Hepatocyte (in vitro differentiated cells): Measurements from ENCODE around the gene BIRC5. TPM values are rescaled to one million over a fixed set of nuclear protein-coding genes. Genes with fewer than 3 reads are reported as not detected.
"Not testable (repeated sequence)": the region's sequence is repeated elsewhere in the genome, so short reads cannot be mapped to it uniquely, and the experiment has no call there.

Experiments
- DNase-seq: peaks from one replicate; pipeline ENCODE4 v3.0.0-alpha.2; 2016; ENCODE audit warnings: low spot score
- H2AFZ ChIP-seq: fragments of 200-600 bp; sonication (generic); 2 replicates; pipeline ENCODE4 v1.6.0; 2016; ENCODE audit warnings: antibody characterized with exemption, mild to moderate bottlenecking
- H3K27ac ChIP-seq: fragments of 200-600 bp; sonication (generic); 2 replicates; pipeline ENCODE4 v1.5.1; 2016; ENCODE audit warnings: mild to moderate bottlenecking
- H3K27me3 ChIP-seq: fragments of 200-600 bp; sonication (generic); 2 replicates; pipeline ENCODE4 v1.6.1; 2016
- H3K36me3 ChIP-seq: fragments of 200-600 bp; sonication (generic); replicated peaks from 2 replicates; pipeline ENCODE4 v1.5.1; 2016; ENCODE audit warnings: low read depth; ENCODE audit not compliant: insufficient read depth
- H3K4me1 ChIP-seq: fragments of 200-600 bp; sonication (generic); 2 replicates; pipeline ENCODE4 v1.5.1; 2016; ENCODE audit warnings: mild to moderate bottlenecking, moderate library complexity; ENCODE audit not compliant: insufficient read depth
- H3K4me2 ChIP-seq: fragments of 200-600 bp; sonication (generic); 2 replicates; pipeline ENCODE4 v1.6.0; 2016
- H3K4me3 ChIP-seq: fragments of 200-600 bp; sonication (generic); 2 replicates; pipeline ENCODE4 v1.5.1; 2016; ENCODE audit warnings: mild to moderate bottlenecking
- H3K79me2 ChIP-seq: fragments of 200-600 bp; sonication (generic); 2 replicates; pipeline ENCODE4 v1.6.0; 2017; ENCODE audit warnings: mild to moderate bottlenecking
- H3K9me2 ChIP-seq: fragments of 200-600 bp; sonication (generic); replicated peaks from 2 replicates; pipeline ENCODE4 v1.6.0; 2017; ENCODE audit warnings: mild to moderate bottlenecking; ENCODE audit not compliant: insufficient read depth
- H3K9me3 ChIP-seq: fragments of 200-600 bp; sonication (generic); 2 replicates; pipeline ENCODE4 v1.5.1; 2016; ENCODE audit warnings: low read depth, mild to moderate bottlenecking
- H4K20me1 ChIP-seq: fragments of 200-600 bp; sonication (generic); 2 replicates; pipeline ENCODE4 v1.6.0; 2016; ENCODE audit warnings: mild to moderate bottlenecking; ENCODE audit not compliant: insufficient read depth, poor library complexity, severe bottlenecking
- EZH2 ChIP-seq: fragments of 200-600 bp; sonication (generic); IDR thresholded peaks from 2 replicates; pipeline ENCODE4 v1.6.1; 2016; ENCODE audit warnings: antibody characterized with exemption, mild to moderate bottlenecking, borderline replicate concordance
- EZH2phosphoT487 ChIP-seq: fragments of 200-600 bp; sonication (generic); IDR thresholded peaks from one replicate; pipeline ENCODE4 v1.6.1; 2018; ENCODE audit warnings: antibody characterized with exemption, mild to moderate bottlenecking, low read depth, moderate library complexity; ENCODE audit not compliant: unreplicated experiment, severe bottlenecking
- WGBS: methylation state at CpG from one replicate; pipeline ENCODE4 v1.1.6; 2016; ENCODE audit warnings: low lambda C conversion rate; ENCODE audit errors: missing lambda C conversion rate; 5-methylcytosine and 5-hydroxymethylcytosine counted together
- polyA plus RNA-seq: library from polyadenylated mRNA; unstranded; fragments of >200 nt; fragmentation: Nextera tagmentation; extraction: Ambion mirVana; gene quantifications from 2 replicates; pipeline ENCODE4 v1.2.1, GENCODE V29; 2016
- total RNA-seq: library from RNA; depleted of rRNA; stranded (reverse); fragments of >200 nt; gene quantifications from 2 replicates; pipeline ENCODE4 v1.2.3, GENCODE V29; 2014
- TF ChIP-seq, protein P1 (sequence below): fragments of 200-600 bp; sonication (generic); IDR thresholded peaks from 2 replicates; pipeline ENCODE4 v1.5.1; 2016; ENCODE audit warnings: antibody characterized with exemption, mild to moderate bottlenecking; ENCODE audit not compliant: poor library complexity

Gene BIRC5
- total and polyA plus RNA-seq, 2 experiments from 2014 or later, result 12.4 to 14.6 TPM

DNA sequence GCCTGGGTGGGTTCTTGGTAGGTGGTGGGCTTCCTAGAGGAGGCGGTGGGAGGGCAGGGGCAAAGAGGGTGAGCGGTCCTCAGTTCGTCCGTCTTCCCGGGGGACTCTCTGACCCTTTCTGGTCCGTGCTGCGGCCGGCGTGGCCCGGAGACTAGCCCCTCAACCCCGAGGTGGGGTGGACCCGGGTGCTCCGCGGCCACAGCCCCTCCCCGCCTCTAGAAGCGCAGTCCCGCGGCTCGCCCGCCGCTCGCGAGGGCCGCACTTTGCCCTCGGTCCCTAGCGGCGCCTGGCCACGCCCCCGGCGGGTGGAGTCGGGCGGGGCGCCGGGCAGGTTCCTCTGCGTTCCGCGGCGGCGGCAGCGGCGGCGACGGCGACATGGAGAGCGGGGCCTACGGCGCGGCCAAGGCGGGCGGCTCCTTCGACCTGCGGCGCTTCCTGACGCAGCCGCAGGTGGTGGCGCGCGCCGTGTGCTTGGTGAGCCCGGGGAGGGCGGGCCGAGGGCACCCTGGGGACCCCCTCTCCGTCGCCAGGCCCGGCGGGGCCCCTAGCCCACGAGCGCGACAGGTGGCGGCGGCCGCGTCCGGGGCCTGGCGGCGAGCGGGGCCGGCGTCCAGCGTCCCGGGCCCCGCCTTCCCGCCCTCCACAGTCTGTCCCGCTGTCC is 45.7 kb upstream of the BIRC5 start, which contains the start of gene SYNGR2:
TSS of gene SYNGR2 (plus strand) at position 340 of the 661 bp plus-strand sequence. CDS start at position 376, 36 bp downstream.
- TF ChIP-seq EZH2phosphoT487, result no peak
- no peak for TF ChIP-seq EZH2
- TF ChIP-seq, protein P1, sequence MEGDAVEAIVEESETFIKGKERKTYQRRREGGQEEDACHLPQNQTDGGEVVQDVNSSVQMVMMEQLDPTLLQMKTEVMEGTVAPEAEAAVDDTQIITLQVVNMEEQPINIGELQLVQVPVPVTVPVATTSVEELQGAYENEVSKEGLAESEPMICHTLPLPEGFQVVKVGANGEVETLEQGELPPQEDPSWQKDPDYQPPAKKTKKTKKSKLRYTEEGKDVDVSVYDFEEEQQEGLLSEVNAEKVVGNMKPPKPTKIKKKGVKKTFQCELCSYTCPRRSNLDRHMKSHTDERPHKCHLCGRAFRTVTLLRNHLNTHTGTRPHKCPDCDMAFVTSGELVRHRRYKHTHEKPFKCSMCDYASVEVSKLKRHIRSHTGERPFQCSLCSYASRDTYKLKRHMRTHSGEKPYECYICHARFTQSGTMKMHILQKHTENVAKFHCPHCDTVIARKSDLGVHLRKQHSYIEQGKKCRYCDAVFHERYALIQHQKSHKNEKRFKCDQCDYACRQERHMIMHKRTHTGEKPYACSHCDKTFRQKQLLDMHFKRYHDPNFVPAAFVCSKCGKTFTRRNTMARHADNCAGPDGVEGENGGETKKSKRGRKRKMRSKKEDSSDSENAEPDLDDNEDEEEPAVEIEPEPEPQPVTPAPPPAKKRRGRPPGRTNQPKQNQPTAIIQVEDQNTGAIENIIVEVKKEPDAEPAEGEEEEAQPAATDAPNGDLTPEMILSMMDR, result no peak
- no peaks in the 10 kb centered on the region for H3K9me2 ChIP-seq
- peak within 1 kb of the TSS; percentile 75 for H3K4me3 ChIP-seq
- peak within 1 kb of the TSS; percentile 76 for H3K27ac ChIP-seq
- no peaks in the 10 kb centered on the region for H3K9me3 ChIP-seq
- 0% methylated on average over 35 of the region's 84 CpGs for WGBS
- DNase-seq, result peak; percentile 94
- peaks cover 16% of the 10 kb centered on the region for H3K79me2 ChIP-seq
- no peaks in the 10 kb centered on the region for H3K36me3 ChIP-seq
- peak within 1 kb of the TSS; percentile 77 for H3K4me2 ChIP-seq
- peaks cover 18% of the 10 kb centered on the region for H3K4me1 ChIP-seq
- H4K20me1 ChIP-seq, result no peaks in the 10 kb centered on the region
- peak within 1 kb of the TSS; percentile 37 for H2AFZ ChIP-seq
- H3K27me3 ChIP-seq, result no peaks in the 10 kb centered on the region

DNA sequence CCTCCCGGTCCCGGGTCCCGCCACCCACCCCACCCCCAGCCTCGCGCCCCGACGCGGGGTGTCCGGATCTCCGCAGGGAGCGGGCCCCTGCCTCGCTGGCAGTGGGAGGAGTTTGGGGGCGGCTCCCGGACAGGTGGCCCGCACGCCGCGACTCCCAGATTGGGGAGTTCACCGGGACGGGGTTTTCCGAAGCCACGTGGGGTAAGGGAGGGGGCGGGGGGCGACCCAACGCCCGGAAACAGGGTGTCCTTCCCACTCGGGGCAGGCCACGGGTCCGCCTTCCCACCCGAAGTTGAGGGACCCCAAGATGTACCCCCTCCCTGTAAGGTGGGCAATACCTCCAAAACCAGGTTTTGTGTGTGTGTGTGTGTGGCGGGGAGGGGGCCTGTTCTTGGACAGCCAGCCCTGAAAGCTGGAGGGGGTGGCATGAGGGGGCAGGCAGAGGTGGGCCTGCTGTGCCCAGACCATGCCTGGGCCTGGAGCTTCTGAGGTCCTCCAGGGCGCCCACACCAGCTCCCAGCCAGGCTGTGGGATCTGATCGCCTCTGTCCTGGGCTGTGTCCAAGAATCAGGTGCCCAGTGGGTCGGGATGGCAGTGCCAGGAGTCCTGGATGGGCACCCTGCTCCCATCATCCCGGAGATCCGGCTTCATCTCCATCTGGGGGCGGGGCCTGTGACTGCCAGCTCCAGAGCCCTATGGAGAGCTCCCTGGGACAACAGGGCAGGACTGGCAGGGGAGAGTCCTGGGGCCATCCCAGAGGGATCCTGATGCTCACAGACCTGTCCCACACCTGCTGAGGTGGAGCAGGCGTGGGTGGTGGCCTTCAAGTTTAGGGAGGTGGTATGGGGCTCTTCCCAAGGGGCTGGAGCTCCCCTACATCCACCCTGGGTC is 44.9 kb upstream of the BIRC5 start:
- 7% methylated on average over 22 of the region's 38 CpGs for WGBS
- Histone ChIP-seq H3K9me2 (no peaks in the 10 kb centered on the region), H3K36me3 (no peaks in the 10 kb centered on the region), H3K9me3 (no peaks in the 10 kb centered on the region), H3K27ac (peak overlapping the region; percentile 76), H3K4me1 (peaks cover 20% of the 10 kb centered on the region), H3K4me2 (peak overlapping the region; percentile 77), H3K79me2 (peaks cover 16% of the 10 kb centered on the region), H4K20me1 (no peaks in the 10 kb centered on the region), H3K27me3 (no peaks in the 10 kb centered on the region), H2AFZ (peak overlapping the region; percentile 37), H3K4me3 (peak overlapping the region; percentile 75)
- TF ChIP-seq, protein P1, result no peak
- peak; percentile 79 for DNase-seq

DNA sequence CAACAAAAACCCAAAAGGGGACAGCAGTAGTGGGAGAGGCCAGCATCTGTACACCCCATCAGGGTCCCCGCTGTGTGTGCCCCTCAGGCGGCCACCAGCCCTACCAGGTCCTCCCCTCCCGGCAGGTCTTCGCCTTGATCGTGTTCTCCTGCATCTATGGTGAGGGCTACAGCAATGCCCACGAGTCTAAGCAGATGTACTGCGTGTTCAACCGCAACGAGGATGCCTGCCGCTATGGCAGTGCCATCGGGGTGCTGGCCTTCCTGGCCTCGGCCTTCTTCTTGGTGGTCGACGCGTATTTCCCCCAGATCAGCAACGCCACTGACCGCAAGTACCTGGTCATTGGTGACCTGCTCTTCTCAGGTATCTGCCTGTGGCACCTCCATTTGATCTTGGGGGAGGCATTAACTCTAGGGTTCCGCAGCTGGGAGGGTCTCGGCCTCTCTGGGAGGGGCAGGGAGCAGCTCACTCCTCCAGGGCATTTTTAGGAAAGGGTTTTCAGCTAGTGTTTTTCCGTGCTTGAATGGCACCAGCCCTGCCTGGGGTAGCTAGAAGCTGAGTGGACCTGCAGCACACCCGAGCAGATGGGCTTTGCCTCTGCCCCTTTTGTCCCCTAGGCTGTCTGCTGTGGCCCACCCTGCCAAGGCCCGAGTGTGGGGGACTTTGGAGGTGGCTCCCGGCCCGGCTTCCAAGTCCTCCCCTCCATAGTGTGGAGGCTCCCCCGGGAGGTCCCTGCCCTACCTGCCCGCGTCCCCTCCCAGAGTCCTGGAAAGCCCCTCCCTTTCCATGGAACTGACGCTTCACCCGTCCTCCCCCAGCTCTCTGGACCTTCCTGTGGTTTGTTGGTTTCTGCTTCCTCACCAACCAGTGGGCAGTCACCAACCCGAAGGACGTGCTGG is 43.1 kb upstream of the BIRC5 start:
- no peaks in the 10 kb centered on the region for H3K36me3 ChIP-seq
- H3K79me2 ChIP-seq, result peaks cover 16% of the 10 kb centered on the region
- H4K20me1 ChIP-seq, result no peaks in the 10 kb centered on the region
- H3K9me2 ChIP-seq, result no peaks in the 10 kb centered on the region
- H2AFZ ChIP-seq, result no peak overlapping the region
- no peak for DNase-seq
- 90% methylated on average over 31 of the region's 31 CpGs for WGBS
- H3K27ac ChIP-seq, result no peak overlapping the region
- TF ChIP-seq, protein P1, result no peak
- TF ChIP-seq EZH2, result no peak
- no peak for TF ChIP-seq EZH2phosphoT487
- no peaks in the 10 kb centered on the region for H3K9me3 ChIP-seq
- H3K4me2 ChIP-seq, result no peak overlapping the region
- H3K4me1 ChIP-seq, result peaks cover 20% of the 10 kb centered on the region
- no peaks in the 10 kb centered on the region for H3K27me3 ChIP-seq
- H3K4me3 ChIP-seq, result no peak overlapping the region

DNA sequence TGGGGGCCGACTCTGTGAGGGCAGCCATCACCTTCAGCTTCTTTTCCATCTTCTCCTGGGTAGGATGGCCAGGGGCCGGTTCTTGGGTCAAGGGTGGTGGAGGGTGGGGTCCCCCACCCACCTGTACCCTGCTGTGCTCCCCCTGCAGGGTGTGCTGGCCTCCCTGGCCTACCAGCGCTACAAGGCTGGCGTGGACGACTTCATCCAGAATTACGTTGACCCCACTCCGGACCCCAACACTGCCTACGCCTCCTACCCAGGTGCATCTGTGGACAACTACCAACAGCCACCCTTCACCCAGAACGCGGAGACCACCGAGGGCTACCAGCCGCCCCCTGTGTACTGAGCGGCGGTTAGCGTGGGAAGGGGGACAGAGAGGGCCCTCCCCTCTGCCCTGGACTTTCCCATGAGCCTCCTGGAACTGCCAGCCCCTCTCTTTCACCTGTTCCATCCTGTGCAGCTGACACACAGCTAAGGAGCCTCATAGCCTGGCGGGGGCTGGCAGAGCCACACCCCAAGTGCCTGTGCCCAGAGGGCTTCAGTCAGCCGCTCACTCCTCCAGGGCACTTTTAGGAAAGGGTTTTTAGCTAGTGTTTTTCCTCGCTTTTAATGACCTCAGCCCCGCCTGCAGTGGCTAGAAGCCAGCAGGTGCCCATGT is 42.3 kb upstream of the BIRC5 start:
- H3K4me2 ChIP-seq, H3K27me3 ChIP-seq, DNase-seq, H2AFZ ChIP-seq, H3K36me3 ChIP-seq, H3K9me3 ChIP-seq, H3K4me3 ChIP-seq, H3K9me2 ChIP-seq, H4K20me1 ChIP-seq: not testable (repeated sequence)
- Histone ChIP-seq H3K79me2 (peaks cover 16% of the 10 kb centered on the region), H3K4me1 (peaks cover 20% of the 10 kb centered on the region), H3K27ac (peak overlapping the region; percentile 66)
- WGBS, result 91% methylated on average over 18 of the region's 19 CpGs
